ENCODE measurements around the gene KCNK3.

Gene KCNK3

DNA sequence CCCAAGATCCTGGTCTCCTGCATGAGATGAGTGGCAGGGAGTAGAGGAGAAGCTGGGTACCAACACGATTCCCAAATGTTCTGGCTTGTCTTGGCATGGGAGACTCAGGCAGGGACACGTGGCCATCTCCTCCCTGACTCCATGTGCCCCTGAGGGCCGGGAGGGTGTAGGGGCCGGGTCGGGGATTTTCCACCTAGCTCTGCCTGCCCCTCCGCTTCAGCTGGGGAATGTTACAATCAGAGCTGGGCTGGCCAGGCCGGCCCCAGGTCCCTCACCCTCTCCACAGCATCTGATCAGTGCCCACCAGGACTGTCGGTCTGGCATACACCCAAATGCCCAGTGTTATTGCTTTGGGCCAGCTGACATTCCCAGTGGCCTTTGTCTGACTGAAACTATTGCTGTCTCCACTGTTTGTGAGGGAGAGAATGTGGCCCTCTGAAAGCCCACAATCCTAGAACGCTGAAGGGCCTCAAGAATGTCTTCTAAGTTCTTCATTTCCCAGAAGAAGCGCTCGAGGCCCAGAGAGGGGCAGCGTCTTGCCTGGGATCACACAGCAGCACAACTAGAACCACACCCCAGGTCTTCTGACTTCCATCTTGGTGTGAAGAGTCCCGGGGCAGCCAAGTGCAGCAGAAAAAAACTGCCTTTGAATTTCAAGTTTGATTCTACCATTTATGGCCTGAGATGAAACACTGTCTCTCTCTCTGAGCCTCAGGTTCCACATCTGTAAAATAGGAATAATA lies 23.2 kb downstream of the KCNK3 start:
- DNase-seq, result no peak
- Mint-ChIP-seq H3K9me3 (no peaks in the 10 kb centered on the region), H3K27ac (no peak overlapping the region), H3K4me3 (no peak overlapping the region), H3K36me3 (ENCODE audit: insufficient read depth) (no peaks in the 10 kb centered on the region), H3K4me1 (ENCODE audit: low read depth in 2 of 2) (peaks cover 0 to 1% of the 10 kb centered on the region in 2 donors), H3K27me3 (peaks cover 11 to 45% of the 10 kb centered on the region in 2 donors)
- no peak for ATAC-seq (replicated peaks)

DNA sequence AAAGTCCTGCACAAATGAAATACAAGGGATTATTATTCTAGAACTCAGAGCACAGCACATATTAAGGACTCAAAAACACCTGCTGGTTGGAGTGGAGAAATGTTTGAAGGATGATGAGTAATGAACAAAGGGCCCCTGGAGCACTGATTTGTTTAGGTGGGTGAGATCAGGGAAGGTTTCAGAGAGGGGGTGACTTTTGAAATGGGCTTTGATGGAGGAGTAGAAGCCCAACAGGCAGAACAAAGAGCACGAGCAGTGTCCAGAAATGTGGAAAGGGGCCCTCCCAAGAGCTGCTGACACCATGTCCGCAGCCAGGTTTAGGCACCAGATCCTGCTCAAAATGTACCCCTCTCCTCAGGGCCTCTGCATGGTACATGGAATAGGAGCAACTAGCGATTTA lies 23.8 kb downstream of the KCNK3 start:
- DNase-seq (no peak), ATAC-seq (replicated peaks) (no peak)
- Mint-ChIP-seq H3K27ac (no peak overlapping the region), H3K27me3 (peaks cover 5 to 39% of the 10 kb centered on the region in 2 donors), H3K4me1 (ENCODE audit: low read depth in 2 of 2) (peaks cover 0 to 1% of the 10 kb centered on the region in 2 donors), H3K4me3 (no peak overlapping the region), H3K9me3 (no peaks in the 10 kb centered on the region), H3K36me3 (ENCODE audit: insufficient read depth) (no peaks in the 10 kb centered on the region)

DNA sequence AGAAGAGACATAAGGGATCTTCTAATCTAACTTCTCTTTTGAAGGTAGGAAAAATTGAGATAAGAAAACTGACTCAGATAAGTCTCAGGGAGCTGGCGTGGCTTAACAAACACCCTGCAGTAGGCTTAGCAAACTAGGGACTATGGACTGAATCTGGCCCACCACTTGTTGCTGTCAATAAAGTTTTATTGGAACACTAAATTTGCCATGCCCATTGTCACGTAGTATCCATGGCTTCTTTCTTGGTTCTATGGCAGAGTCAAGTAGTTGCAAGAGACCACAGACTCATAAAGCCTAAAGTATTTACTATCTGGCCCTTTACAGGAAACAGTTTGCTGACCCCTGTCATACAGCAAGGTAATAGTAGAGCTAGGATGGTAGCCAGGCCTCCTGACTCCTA lies 24.2 kb downstream of the KCNK3 start:
- no peak for ATAC-seq (replicated peaks)
- Mint-ChIP-seq H3K4me1 (ENCODE audit: low read depth in 2 of 2) (peaks cover 0 to 1% of the 10 kb centered on the region in 2 donors), H3K27ac (no peak overlapping the region), H3K4me3 (no peak overlapping the region), H3K9me3 (no peaks in the 10 kb centered on the region), H3K27me3 (peaks cover 4 to 35% of the 10 kb centered on the region in 2 donors), H3K36me3 (ENCODE audit: insufficient read depth) (no peaks in the 10 kb centered on the region)
- no peak for DNase-seq

DNA sequence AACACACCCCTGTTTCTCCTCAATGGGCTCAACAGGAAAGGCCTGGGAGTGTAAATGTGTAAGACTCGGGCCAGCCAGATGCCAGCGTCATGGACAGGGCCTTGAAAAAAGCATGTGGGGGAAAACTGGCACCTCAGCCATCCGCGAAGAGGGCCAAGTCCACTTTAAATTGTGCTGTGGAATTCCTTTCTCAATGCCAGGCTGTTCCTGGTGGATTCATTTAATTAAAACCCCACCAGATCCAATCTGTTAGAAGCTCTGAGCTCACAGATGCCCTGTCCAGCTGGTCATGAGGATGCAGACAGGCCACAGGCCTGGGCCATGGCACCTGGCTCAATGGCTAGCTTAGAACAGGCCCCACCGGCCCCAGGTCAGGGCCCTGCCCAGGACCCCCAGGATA lies 24.8 kb downstream of the KCNK3 start:
- Mint-ChIP-seq H3K4me1 (ENCODE audit: low read depth in 2 of 2) (peaks cover 0 to 1% of the 10 kb centered on the region in 2 donors), H3K4me3 (no peak overlapping the region), H3K27ac (no peak overlapping the region), H3K36me3 (ENCODE audit: insufficient read depth) (no peaks in the 10 kb centered on the region), H3K27me3 (peaks cover 0 to 29% of the 10 kb centered on the region in 2 donors), H3K9me3 (no peaks in the 10 kb centered on the region)
- ATAC-seq (replicated peaks), result no peak
- no peak for DNase-seq

DNA sequence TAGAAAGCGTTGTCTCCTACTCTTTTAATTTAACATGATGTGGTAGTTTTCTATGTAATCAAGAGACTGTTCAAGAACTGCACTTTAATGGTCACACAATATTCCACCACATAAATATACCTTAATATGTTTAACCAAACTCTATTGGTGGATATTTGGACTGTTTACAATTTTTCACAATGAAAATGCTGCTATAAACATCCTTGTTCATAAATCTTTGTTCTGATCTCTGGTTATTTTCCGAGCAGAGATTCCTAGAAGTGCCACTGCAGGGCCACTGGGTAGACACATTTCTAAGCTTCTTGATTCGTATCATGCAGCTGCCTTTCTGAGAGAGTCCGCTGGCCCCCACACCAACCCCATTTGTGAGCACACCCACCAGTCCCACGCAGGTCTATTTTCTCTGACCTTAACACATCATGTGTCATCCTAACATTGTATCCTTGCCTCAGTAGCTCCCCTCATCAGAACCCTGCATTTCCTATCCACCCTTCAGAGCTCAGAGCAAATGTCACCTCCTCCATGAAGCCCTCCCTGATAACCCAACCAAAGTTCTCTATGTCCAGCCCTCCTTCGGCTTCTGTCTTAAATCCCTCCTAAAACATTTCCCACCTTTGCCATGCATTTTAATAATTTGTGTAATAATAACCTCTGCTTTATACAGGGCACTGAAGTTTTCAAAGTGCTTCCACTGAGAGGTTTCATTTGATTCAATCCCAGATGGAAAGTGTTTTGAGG lies 26.6 kb downstream of the KCNK3 start:
- DNase-seq (no peak), ATAC-seq (replicated peaks) (no peak)
- Mint-ChIP-seq H3K4me1 (ENCODE audit: low read depth in 2 of 2) (no peaks in the 10 kb centered on the region), H3K27ac (no peak overlapping the region), H3K9me3 (no peaks in the 10 kb centered on the region), H3K27me3 (peaks cover 0 to 20% of the 10 kb centered on the region in 2 donors), H3K4me3 (no peak overlapping the region), H3K36me3 (ENCODE audit: insufficient read depth) (no peaks in the 10 kb centered on the region)

DNA sequence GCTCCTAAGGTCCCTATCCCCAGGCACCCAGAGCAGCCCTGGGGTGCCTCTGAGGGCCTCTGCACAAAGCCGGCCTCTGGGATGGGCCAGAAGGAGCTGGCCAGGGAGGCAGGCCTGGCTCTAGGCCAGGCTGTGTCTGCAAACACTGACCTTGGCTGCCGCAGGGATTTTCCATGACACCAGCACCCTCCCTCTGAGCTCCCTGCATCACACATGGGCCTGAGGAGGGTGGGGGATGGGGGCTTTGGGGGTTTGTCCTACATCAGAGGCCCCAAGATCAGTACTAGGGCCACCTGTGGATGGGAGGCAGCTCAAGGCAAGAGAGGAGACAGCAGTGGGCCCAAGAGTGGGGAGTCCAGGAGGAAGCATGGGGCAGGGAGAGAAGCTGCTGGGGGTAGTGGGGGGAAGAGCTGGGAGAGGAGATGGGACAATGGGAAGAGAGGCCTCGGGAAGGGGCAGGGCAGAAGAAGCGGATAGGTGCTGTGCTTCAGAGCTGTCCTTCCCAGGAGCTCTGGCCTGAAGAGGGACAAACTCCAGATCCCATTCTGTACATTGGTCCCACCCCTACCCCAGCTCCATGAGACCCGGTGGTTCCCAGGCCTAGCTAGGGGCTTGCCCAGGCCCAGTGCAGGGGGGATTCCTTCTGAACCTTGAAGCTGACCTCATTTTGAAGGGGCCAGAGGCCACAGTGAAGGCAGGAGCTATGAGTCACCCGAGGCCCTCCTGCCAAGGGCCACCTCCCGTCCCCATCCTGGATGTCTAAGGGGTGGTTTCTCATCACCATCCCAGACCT lies 28.0 kb downstream of the KCNK3 start:
- peaks cover 0 to 29% of the 10 kb centered on the region in 2 donors for H3K27me3 Mint-ChIP-seq
- no peaks in the 10 kb centered on the region for H3K9me3 Mint-ChIP-seq
- DNase-seq (no peak), ATAC-seq (replicated peaks) (no peak)
- no peak overlapping the region for H3K27ac Mint-ChIP-seq
- H3K4me1 Mint-ChIP-seq (ENCODE audit: low read depth in 2 of 2), result no peaks in the 10 kb centered on the region
- H3K36me3 Mint-ChIP-seq (ENCODE audit: insufficient read depth), result no peaks in the 10 kb centered on the region
- no peak overlapping the region for H3K4me3 Mint-ChIP-seq

DNA sequence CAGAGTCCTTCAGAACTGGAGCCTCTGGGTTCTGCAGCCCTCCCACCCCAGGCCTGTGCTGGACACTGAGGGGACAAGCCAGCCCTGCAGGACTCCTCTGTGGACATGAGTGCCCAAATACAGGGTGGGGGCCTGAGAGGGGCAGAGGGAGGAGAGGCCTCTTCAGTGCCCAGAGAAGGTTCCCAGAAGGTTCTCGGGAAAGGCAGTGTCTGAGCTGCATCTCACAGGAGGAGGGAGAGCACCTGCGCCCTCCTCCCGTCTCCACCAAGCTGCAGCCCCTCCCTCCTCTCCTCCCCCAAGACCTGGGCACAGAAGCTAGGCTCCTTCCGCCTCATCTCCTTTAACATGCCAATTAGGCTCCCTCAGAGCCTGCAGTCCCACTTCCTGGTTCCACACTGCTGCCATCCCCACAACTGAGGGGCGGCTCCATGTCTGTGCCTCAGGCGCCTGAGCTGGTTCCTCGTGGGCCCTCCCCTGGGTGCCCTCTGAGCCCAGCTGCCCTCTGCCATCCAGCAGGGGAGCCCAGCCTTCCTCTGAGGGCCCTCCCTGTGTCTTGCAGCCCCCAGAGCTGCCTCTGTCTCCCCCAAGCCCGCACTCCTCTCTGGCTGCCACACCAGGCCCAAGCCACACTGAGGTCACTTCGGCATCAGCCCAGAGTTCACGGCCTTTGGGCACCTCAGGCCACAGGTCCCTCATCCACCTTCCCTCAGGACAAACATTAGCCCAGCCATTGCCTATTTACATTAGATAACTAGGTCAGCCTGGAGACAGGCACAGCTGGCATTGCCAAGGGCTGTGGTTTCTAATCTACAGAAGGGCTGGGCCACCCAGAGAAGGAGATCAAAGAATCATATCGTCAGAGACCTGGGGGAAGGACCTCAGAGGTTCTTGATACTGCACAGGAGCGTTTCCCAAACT lies 28.9 kb downstream of the KCNK3 start:
- H3K27ac Mint-ChIP-seq, result no peak overlapping the region
- no peak overlapping the region for H3K4me3 Mint-ChIP-seq
- H3K9me3 Mint-ChIP-seq, result no peaks in the 10 kb centered on the region
- DNase-seq (no peak), ATAC-seq (replicated peaks) (no peak)
- H3K27me3 Mint-ChIP-seq, result peaks cover 0 to 29% of the 10 kb centered on the region in 2 donors
- no peaks in the 10 kb centered on the region for H3K36me3 Mint-ChIP-seq (ENCODE audit: insufficient read depth)
- H3K4me1 Mint-ChIP-seq (ENCODE audit: low read depth in 2 of 2), result no peaks in the 10 kb centered on the region

DNA sequence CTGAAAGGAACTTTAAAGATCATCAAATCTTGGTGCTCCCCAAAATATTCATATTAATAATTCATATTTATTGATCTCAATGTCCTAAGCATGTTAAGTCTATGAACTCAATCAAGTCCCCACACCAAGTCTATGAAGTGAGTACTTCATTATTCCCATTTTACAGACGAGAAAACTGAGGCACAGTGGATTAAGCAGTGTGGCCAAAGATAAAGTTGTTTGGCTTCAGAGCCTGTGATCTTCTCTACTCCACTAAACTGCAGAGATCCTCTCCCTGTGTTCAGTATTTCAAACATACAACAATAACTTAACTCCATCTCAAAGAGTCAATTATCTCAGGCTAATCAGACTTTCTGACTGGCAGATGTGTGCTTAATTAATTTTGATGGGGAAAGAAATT lies 29.8 kb downstream of the KCNK3 start:
- ATAC-seq (replicated peaks) (no peak), DNase-seq (no peak)
- Mint-ChIP-seq H3K36me3 (ENCODE audit: insufficient read depth) (no peaks in the 10 kb centered on the region), H3K4me3 (no peak overlapping the region), H3K27ac (no peak overlapping the region), H3K27me3 (peaks cover 0 to 29% of the 10 kb centered on the region in 2 donors), H3K4me1 (ENCODE audit: low read depth in 2 of 2) (no peaks in the 10 kb centered on the region), H3K9me3 (no peaks in the 10 kb centered on the region)

DNA sequence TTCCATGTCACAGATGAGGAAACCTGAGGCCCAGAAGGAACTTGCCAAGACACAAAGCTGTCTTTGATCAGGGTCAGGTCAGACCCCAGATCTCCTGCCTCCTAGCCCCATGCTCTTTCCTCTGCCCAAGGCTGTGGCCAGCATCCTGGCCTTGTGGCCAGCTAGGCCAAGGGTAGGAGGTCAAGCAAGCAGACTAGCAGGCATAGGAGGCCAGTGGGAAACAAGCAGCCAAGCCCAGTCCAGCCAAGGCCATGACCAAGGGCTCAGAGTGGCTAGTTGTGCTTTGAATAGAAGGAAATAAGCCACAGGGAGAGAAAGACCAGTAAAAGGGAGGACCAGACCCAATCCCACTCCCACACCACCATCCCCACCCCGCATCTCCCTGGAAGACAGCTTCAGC lies 30.4 kb downstream of the KCNK3 start:
- Mint-ChIP-seq H3K27ac (no peak overlapping the region), H3K4me3 (no peak overlapping the region), H3K36me3 (ENCODE audit: insufficient read depth) (no peaks in the 10 kb centered on the region), H3K4me1 (ENCODE audit: low read depth in 2 of 2) (no peaks in the 10 kb centered on the region), H3K9me3 (no peaks in the 10 kb centered on the region), H3K27me3 (peaks cover 0 to 26% of the 10 kb centered on the region in 2 donors)
- DNase-seq (no peak), ATAC-seq (replicated peaks) (no peak)

DNA sequence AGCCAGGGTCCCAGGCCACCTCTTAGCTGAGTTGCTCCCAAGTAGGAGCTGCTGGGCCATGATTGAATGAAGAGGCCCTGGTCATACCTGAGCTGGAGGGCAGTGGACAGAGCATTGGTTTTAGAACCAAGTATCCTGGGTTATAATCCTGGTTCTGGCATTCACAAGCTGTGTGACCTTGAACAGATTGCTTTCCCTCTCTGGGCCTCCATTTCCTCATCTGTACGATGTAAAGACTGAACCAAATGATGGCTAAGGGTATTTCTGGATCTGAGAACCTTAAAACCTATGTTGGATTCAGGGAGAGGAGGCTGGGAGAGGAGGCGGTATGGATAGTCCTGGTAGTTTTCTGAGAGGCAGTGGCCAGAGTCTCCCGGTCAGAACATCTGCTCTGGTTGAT lies 31.0 kb downstream of the KCNK3 start:
- ATAC-seq (replicated peaks), result no peak
- Mint-ChIP-seq H3K9me3 (no peaks in the 10 kb centered on the region), H3K4me3 (no peak overlapping the region), H3K36me3 (ENCODE audit: insufficient read depth) (no peaks in the 10 kb centered on the region), H3K27ac (no peak overlapping the region), H3K27me3 (peaks cover 0 to 21% of the 10 kb centered on the region in 2 donors), H3K4me1 (ENCODE audit: low read depth in 2 of 2) (no peaks in the 10 kb centered on the region)
- no peak for DNase-seq

DNA sequence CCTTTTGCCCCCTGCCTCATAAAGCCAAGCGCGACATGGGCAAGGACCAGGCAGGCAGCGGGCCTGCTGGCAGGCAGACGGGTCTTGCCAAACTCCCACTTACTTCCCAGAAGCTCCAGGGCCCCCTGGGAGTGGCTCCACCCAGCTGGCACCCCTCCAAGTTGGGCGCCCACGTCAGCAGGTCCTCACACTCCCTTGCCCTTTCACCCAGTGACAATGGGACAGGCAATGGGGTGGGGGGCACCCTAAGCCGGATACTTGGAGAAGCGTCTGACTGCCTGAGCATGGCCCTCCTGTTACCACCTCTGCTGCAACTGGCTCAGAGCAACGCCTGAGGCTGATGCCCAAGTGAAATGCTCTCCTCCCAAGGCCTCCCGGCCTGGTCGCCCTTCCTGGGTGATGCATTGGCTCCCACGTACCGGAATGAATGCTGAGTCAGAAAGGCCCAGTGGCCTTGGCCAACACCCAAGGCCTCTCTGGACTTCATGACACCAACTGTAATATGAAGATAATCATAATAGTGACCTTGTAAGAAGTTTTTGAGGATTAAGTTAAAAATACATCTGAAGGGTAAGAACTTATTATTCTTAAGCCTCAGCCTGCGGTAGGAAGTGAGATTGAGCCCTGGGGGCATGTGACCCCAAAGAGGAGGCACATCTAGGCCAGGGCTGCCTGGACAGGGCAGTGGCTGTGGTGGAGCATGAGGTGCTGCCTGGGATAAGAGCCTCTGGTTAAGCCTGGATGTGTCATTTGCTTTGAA lies 31.6 kb downstream of the KCNK3 start:
- no peak for ATAC-seq (replicated peaks)
- no peak for DNase-seq
- no peak overlapping the region for H3K4me3 Mint-ChIP-seq
- H3K27me3 Mint-ChIP-seq, result peaks cover 0 to 18% of the 10 kb centered on the region in 2 donors
- no peaks in the 10 kb centered on the region for H3K9me3 Mint-ChIP-seq
- H3K27ac Mint-ChIP-seq, result no peak overlapping the region
- no peaks in the 10 kb centered on the region for H3K4me1 Mint-ChIP-seq (ENCODE audit: low read depth in 2 of 2)
- H3K36me3 Mint-ChIP-seq (ENCODE audit: insufficient read depth), result no peaks in the 10 kb centered on the region

DNA sequence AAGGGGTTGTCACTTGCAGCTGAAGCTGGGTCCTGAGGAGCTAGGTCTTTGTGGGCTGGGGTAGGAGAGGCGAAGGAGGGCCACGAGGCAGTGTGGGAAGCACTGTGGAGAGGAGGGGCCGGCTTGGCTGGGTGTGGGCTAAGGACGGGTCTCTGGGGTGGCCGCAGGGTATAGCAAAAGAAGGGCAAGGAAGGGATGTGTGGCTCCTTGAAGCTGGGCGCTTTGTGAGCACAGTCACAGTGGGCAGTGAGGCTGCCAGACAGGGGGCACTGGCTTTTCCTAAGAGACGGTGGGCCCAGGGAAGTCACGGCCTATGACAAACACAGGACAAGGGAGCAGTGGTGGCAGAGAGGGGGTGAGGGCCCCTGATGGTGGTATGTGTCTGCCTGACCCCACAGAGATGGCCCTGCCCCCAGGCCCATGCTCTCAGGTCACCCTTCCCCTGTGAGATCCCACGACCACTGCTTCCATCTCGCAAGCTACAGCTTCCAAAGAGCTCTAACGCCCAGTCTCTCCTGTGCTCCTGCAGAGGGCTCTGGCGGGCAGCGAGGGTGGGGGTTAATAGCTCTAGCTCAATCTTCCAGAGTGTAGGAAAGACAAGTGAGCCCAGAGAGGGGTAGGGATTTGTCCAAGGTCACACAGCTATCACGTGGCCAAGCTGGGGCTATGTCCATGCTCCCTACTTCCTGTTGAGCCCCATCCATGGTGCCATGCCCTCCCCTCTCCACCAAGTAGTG lies 32.4 kb downstream of the KCNK3 start:
- ATAC-seq (replicated peaks), result no peak
- H3K27ac Mint-ChIP-seq, result no peak overlapping the region
- no peak overlapping the region for H3K4me3 Mint-ChIP-seq
- DNase-seq, result no peak
- no peaks in the 10 kb centered on the region for H3K9me3 Mint-ChIP-seq
- peaks cover 0 to 14% of the 10 kb centered on the region in 2 donors for H3K27me3 Mint-ChIP-seq
- H3K4me1 Mint-ChIP-seq (ENCODE audit: low read depth in 2 of 2), result no peaks in the 10 kb centered on the region
- H3K36me3 Mint-ChIP-seq (ENCODE audit: insufficient read depth), result no peaks in the 10 kb centered on the region

Measured in effector memory CD8-positive, alpha-beta T cell (primary cell).